MM.1S (cell line): ENCODE data around the gene DVL1.
A peak's percentile ranks its signal among the peaks of the same experiment; 100 is the strongest.

Experiments used
- DNase-seq: peaks from one replicate; pipeline ENCODE4 v3.0.0-alpha.2; 2015
- H2AFZ ChIP-seq: fragments of 300-600 bp; sonication (generic); 2 replicates; pipeline ENCODE4 v1.6.0; 2016; ENCODE audit warnings: antibody characterized with exemption, low read length
- H3F3A ChIP-seq: fragments of 300-600 bp; sonication (generic); 2 replicates; pipeline ENCODE4 v1.6.1; 2016; ENCODE audit warnings: mild to moderate bottlenecking, antibody characterized with exemption, low read length, moderate library complexity, mixed read lengths; ENCODE audit not compliant: insufficient read depth
- H3K27ac ChIP-seq: fragments of 300-600 bp; sonication (generic); 2 replicates; pipeline ENCODE4 v1.5.1; 2016; ENCODE audit warnings: mild to moderate bottlenecking, low read length
- H3K27me3 ChIP-seq: fragments of 300-600 bp; sonication (generic); replicated peaks from 2 replicates; pipeline ENCODE4 v1.6.0; 2016; ENCODE audit warnings: low read length; ENCODE audit not compliant: insufficient read depth
- H3K36me3 ChIP-seq: fragments of 300-600 bp; sonication (generic); replicated peaks from 2 replicates; pipeline ENCODE4 v1.6.1; 2016; ENCODE audit warnings: mild to moderate bottlenecking, low read length, mixed read lengths; ENCODE audit not compliant: insufficient read depth
- H3K4me1 ChIP-seq: fragments of 300-600 bp; sonication (generic); 2 replicates; pipeline ENCODE4 v1.6.1; 2016; ENCODE audit warnings: low read length, mixed read lengths
- H3K4me2 ChIP-seq: fragments of 300-600 bp; sonication (generic); 2 replicates; pipeline ENCODE4 v1.6.0; 2016; ENCODE audit warnings: low read depth, low read length
- H3K4me3 ChIP-seq: fragments of 300-600 bp; sonication (generic); 2 replicates; pipeline ENCODE4 v1.5.1; 2016; ENCODE audit warnings: low read length, mixed read lengths
- H3K79me2 ChIP-seq: fragments of 300-600 bp; sonication (generic); 2 replicates; pipeline ENCODE4 v1.6.1; 2016; ENCODE audit warnings: mixed run types, low read length, mixed read lengths
- H3K9ac ChIP-seq: fragments of 300-600 bp; sonication (generic); 2 replicates; pipeline ENCODE4 v1.6.1; 2016; ENCODE audit warnings: low read length, mixed read lengths
- H3K9me2 ChIP-seq: fragments of 300-600 bp; sonication (generic); replicated peaks from 2 replicates; pipeline ENCODE4 v1.6.1; 2016; ENCODE audit warnings: mild to moderate bottlenecking, low read length, mixed read lengths; ENCODE audit not compliant: insufficient read depth
- H3K9me3 ChIP-seq: fragments of 300-600 bp; sonication (generic); replicated peaks from 2 replicates; pipeline ENCODE4 v1.6.1; 2016; ENCODE audit warnings: mild to moderate bottlenecking, low read length, mixed read lengths; ENCODE audit not compliant: insufficient read depth
- H4K20me1 ChIP-seq: fragments of 300-600 bp; sonication (generic); 2 replicates; pipeline ENCODE4 v1.6.1; 2016; ENCODE audit warnings: mild to moderate bottlenecking, low read length, moderate library complexity, mixed read lengths; ENCODE audit not compliant: insufficient read depth
- CTCF ChIP-seq: fragments of 300-600 bp; sonication (generic); IDR thresholded peaks from 2 replicates; pipeline ENCODE4 v1.5.1; 2016; ENCODE audit warnings: antibody characterized with exemption, low read length, mixed read lengths
- EZH2 ChIP-seq: fragments of 300-600 bp; sonication (generic); optimal IDR thresholded peaks from 2 replicates; pipeline ENCODE3; 2017; ENCODE audit warnings: low read depth, mild to moderate bottlenecking, antibody characterized with exemption, low read length, mixed read lengths
- EZH2phosphoT487 ChIP-seq: fragments of 300-600 bp; sonication (generic); IDR thresholded peaks from 2 replicates; pipeline ENCODE4 v1.6.1; 2018; ENCODE audit warnings: antibody characterized with exemption, low read length

The DVL1 gene

GRCh38 chr1:1300352-1300739, 48.9 kb downstream of the DVL1 start:
- no peak for DNase-seq
- no peaks in the 10 kb centered on the region for H3F3A ChIP-seq
- H3K9me3 ChIP-seq: no peaks in the 10 kb centered on the region
- no peaks in the 10 kb centered on the region for H4K20me1 ChIP-seq
- no peak overlapping the region for H3K4me3 ChIP-seq
- no peak overlapping the region for H2AFZ ChIP-seq
- H3K4me1 ChIP-seq: no peaks in the 10 kb centered on the region
- no peak overlapping the region for H3K9ac ChIP-seq
- TF ChIP-seq CTCF (no peak), EZH2 (no peak), EZH2phosphoT487 (no peak)
- H3K36me3 ChIP-seq: no peaks in the 10 kb centered on the region
- H3K27me3 ChIP-seq: no peaks in the 10 kb centered on the region
- H3K9me2 ChIP-seq: no peaks in the 10 kb centered on the region
- H3K27ac ChIP-seq: no peak overlapping the region
- H3K4me2 ChIP-seq: no peak overlapping the region
- H3K79me2 ChIP-seq: peaks cover 5% of the 10 kb centered on the region

GRCh38 chr1:1299686-1300351, 49.4 kb downstream of the DVL1 start:
- Histone ChIP-seq H3K4me2 (no peak overlapping the region), H3F3A (no peaks in the 10 kb centered on the region), H4K20me1 (no peaks in the 10 kb centered on the region), H3K9ac (no peak overlapping the region), H3K27me3 (no peaks in the 10 kb centered on the region), H3K36me3 (no peaks in the 10 kb centered on the region), H3K4me3 (no peak overlapping the region), H3K4me1 (no peaks in the 10 kb centered on the region), H3K9me3 (no peaks in the 10 kb centered on the region), H2AFZ (no peak overlapping the region), H3K79me2 (no peaks in the 10 kb centered on the region; the same call in 1 of the 2 replicates), H3K27ac (no peak overlapping the region), H3K9me2 (no peaks in the 10 kb centered on the region)
- peak; percentile 23 for DNase-seq
- TF ChIP-seq CTCF: peak; percentile 40
- no peak for TF ChIP-seq EZH2phosphoT487

GRCh38 chr1:1298861-1299685, 50.1 kb downstream of the DVL1 start:
- H3K27ac ChIP-seq: no peak overlapping the region
- no peaks in the 10 kb centered on the region for H3K9me2 ChIP-seq
- H3F3A ChIP-seq: no peaks in the 10 kb centered on the region
- no peaks in the 10 kb centered on the region for H3K79me2 ChIP-seq
- H3K4me3 ChIP-seq: no peak overlapping the region
- DNase-seq: no peak
- no peak overlapping the region for H3K9ac ChIP-seq
- H3K27me3 ChIP-seq: no peaks in the 10 kb centered on the region
- no peaks in the 10 kb centered on the region for H4K20me1 ChIP-seq
- no peaks in the 10 kb centered on the region for H3K4me1 ChIP-seq
- H3K36me3 ChIP-seq: no peaks in the 10 kb centered on the region
- no peak overlapping the region for H2AFZ ChIP-seq
- no peak for TF ChIP-seq EZH2phosphoT487
- TF ChIP-seq CTCF: no peak
- no peak for TF ChIP-seq EZH2
- H3K9me3 ChIP-seq: no peaks in the 10 kb centered on the region
- H3K4me2 ChIP-seq: no peak overlapping the region
